NCI-H187 (cell line): ENCODE measurements around the gene GJA8.
A peak's percentile ranks its signal among the peaks of the same experiment; 100 is the strongest.
"Not testable (repeated sequence)": the region's sequence is repeated elsewhere in the genome, so short reads cannot be mapped to it uniquely, and the experiment has no call there.

Experiments used
- DNase-seq, 2 experiments: peaks; one replicate each; lab custom pipeline; 2025; lab: John Stamatoyannopoulos, UW

The GJA8 gene

GRCh38 chr1:147902253-147902845, at the start of gene GJA8:
GJA8 (plus strand) TSS chr1:147902795; CDS start chr1:147907956, 5,161 bp downstream.
- DNase-seq: no peak

GRCh38 chr1:147853391-147853790, 49.2 kb upstream of the GJA8 start:
- DNase-seq: no peak

- not testable (repeated sequence) for DNase-seq
Measured at GRCh38 chr1:147854989-147855388, 47.6 kb upstream of the GJA8 start.

- DNase-seq: not testable (repeated sequence)
Measured at GRCh38 chr1:147855996-147856395, 46.6 kb upstream of the GJA8 start.

- not testable (repeated sequence) for DNase-seq
Measured at GRCh38 chr1:147867204-147867603, 35.4 kb upstream of the GJA8 start.

- DNase-seq: no peak
Measured at GRCh38 chr1:147878022-147878421, 24.6 kb upstream of the GJA8 start.

- no peak for DNase-seq
Measured at GRCh38 chr1:147879911-147880310, 22.7 kb upstream of the GJA8 start.

GRCh38 chr1:147882535-147882934, 20.1 kb upstream of the GJA8 start:
- no peak for DNase-seq

GRCh38 chr1:147890177-147890790, 12.3 kb upstream of the GJA8 start:
- DNase-seq: peak; percentile 73 to 86

- no peak for DNase-seq
Measured at GRCh38 chr1:147891088-147891487, 11.5 kb upstream of the GJA8 start.

GRCh38 chr1:147892216-147892615, 10.4 kb upstream of the GJA8 start:
- DNase-seq: no peak

GRCh38 chr1:147892731-147893214, 9.8 kb upstream of the GJA8 start:
- DNase-seq: peak; percentile 17 to 18

- DNase-seq: no peak
Measured at GRCh38 chr1:147895123-147895522, 7.5 kb upstream of the GJA8 start.

- no peak for DNase-seq
Measured at GRCh38 chr1:147897029-147897752, 5.4 kb upstream of the GJA8 start.

GRCh38 chr1:147897789-147898188, 4.8 kb upstream of the GJA8 start:
- DNase-seq: no peak

- no peak for DNase-seq
Measured at GRCh38 chr1:147904726-147905125, 2.1 kb downstream of the GJA8 start.

GRCh38 chr1:147907786-147908509, 5.4 kb downstream of the GJA8 start:
- DNase-seq: no peak

- no peak for DNase-seq
Measured at GRCh38 chr1:147912553-147912952, 10.0 kb downstream of the GJA8 start.

GRCh38 chr1:147913362-147913942, 10.9 kb downstream of the GJA8 start:
- no peak for DNase-seq

GRCh38 chr1:147919896-147920295, 17.3 kb downstream of the GJA8 start:
- no peak for DNase-seq

- no peak for DNase-seq
Measured at GRCh38 chr1:147924813-147925212, 22.2 kb downstream of the GJA8 start.

- not testable (repeated sequence) for DNase-seq
Measured at GRCh38 chr1:147927215-147927614, 24.6 kb downstream of the GJA8 start.
